SK-N-SH treated with all-trans-retinoic acid at 6 μM for 48 hours (cell line): ENCODE results near the gene NARF.

Experiments used
- ATAC-seq: fragments of 200-7000 bp; cut with Tn5 transposase; 3 replicates; pipeline ENCODE4 v1.9.1; 2020; ENCODE audit warnings: mild to moderate bottlenecking, moderate library complexity
- ESRRG ChIP-seq: fragments of 250-450 bp; sonication (Bioruptor Pico); IDR thresholded peaks from 2 replicates; pipeline ENCODE4 v1.6.1; 2021; ENCODE audit warnings: mild to moderate bottlenecking
- OSR1 ChIP-seq: fragments of 250-450 bp; sonication (Bioruptor Pico); IDR thresholded peaks from 2 replicates; pipeline ENCODE4 v1.8.0; 2022; ENCODE audit warnings: moderate library complexity, mild to moderate bottlenecking, inconsistent platforms
- RARB ChIP-seq: fragments of 250-450 bp; sonication (Bioruptor Pico); IDR thresholded peaks from 2 replicates; pipeline ENCODE4 v1.8.0; 2021; ENCODE audit warnings: mild to moderate bottlenecking, moderate library complexity
- SNAI2 ChIP-seq: fragments of 250-450 bp; sonication (Bioruptor Pico); IDR thresholded peaks from 2 replicates; pipeline ENCODE4 v1.5.0; 2020; ENCODE audit warnings: mild to moderate bottlenecking, moderate library complexity
- TOX ChIP-seq: fragments of 250-450 bp; sonication (Bioruptor Pico); IDR thresholded peaks from 2 replicates; pipeline ENCODE4 v1.8.0; 2021; ENCODE audit warnings: mild to moderate bottlenecking, moderate library complexity, borderline replicate concordance
- ZC3H10 ChIP-seq: fragments of 250-450 bp; sonication (Bioruptor Pico); IDR thresholded peaks from 2 replicates; pipeline ENCODE4 v1.5.1; 2021; ENCODE audit warnings: mild to moderate bottlenecking, moderate library complexity
- ZFP3 ChIP-seq: fragments of 250-450 bp; sonication (Bioruptor Pico); IDR thresholded peaks from 2 replicates; pipeline ENCODE4 v1.5.0; 2020; ENCODE audit warnings: mild to moderate bottlenecking, moderate library complexity
- ZFP30 ChIP-seq: fragments of 450-650 bp; formaldehyde crosslinking; IDR thresholded peaks from 2 replicates; pipeline ENCODE4 v1.5.0; 2022; ENCODE audit warnings: mild to moderate bottlenecking, moderate library complexity
- ZNF565 ChIP-seq: fragments of 450-650 bp; formaldehyde crosslinking; conservative IDR thresholded peaks from 2 replicates; pipeline ENCODE4 v1.5.0; 2020; ENCODE audit warnings: low read depth, mild to moderate bottlenecking, moderate library complexity
- ZNF70 ChIP-seq: fragments of 450-650 bp; formaldehyde crosslinking; IDR thresholded peaks from 2 replicates; pipeline ENCODE4 v1.5.0; 2020; ENCODE audit warnings: mild to moderate bottlenecking, moderate library complexity
- ZNF8 ChIP-seq: fragments of 450-650 bp; formaldehyde crosslinking; IDR thresholded peaks from 2 replicates; pipeline ENCODE4 v1.5.0; 2020; ENCODE audit warnings: mild to moderate bottlenecking, moderate library complexity
- TF ChIP-seq, protein P1 (sequence below): fragments of 250-450 bp; sonication (Bioruptor Pico); IDR thresholded peaks from 2 replicates; pipeline ENCODE4 v1.8.0; 2020; ENCODE audit warnings: mild to moderate bottlenecking, moderate library complexity, borderline replicate concordance
- TF ChIP-seq, protein P2 (sequence below): fragments of 250-450 bp; sonication (Bioruptor Pico); IDR thresholded peaks from 2 replicates; pipeline ENCODE4 v1.5.0; 2020; ENCODE audit warnings: mild to moderate bottlenecking, moderate library complexity
- TF ChIP-seq, protein P3 (sequence below): fragments of 250-450 bp; sonication (Bioruptor Pico); IDR thresholded peaks from 2 replicates; pipeline ENCODE4 v1.5.1; 2021; ENCODE audit warnings: mild to moderate bottlenecking, moderate library complexity
- TF ChIP-seq, protein P4 (sequence below): fragments of 250-450 bp; sonication (Bioruptor Pico); IDR thresholded peaks from 2 replicates; pipeline ENCODE4 v1.8.0; 2021; ENCODE audit warnings: low read depth, mild to moderate bottlenecking, moderate library complexity, borderline replicate concordance
- TF ChIP-seq, protein P5 (sequence below): fragments of 250-450 bp; sonication (Bioruptor Pico); IDR thresholded peaks from 2 replicates; pipeline ENCODE4 v1.5.1; 2020; ENCODE audit warnings: low read depth, mild to moderate bottlenecking, moderate library complexity

NARF gene

DNA sequence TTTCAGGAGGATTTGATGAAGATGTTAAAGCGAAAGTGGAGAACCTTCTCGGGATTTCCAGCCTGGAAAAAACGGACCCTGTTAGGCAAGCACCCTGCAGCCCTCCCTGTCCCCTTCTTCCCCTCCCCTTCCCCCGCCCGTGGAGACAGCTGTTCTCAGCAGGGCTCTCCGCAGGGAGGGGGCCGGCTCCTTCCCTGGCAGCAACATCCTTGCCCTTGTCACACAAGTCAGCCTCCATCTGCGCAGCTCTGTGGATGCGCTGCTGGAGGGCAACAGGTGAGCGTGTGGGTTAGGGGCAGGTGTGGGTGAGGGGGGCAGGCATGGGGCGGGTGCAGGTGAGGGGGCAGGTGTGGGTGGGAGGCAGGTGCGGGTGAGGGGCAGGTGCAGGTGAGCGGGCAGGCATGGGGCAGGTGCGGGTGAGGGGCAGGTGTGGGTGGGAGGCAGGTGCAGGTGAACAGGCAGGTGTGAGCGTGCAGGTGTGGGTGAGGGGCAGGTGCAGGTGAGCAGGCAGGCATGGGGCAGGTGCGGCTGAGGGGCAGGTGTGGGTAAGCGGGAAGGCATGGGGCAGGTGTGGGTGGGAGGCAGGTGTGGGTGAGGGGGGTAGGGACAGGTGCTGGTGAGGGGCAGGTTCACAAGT lies 17.4 kb upstream of the NARF start:
- TF ChIP-seq, protein P1, sequence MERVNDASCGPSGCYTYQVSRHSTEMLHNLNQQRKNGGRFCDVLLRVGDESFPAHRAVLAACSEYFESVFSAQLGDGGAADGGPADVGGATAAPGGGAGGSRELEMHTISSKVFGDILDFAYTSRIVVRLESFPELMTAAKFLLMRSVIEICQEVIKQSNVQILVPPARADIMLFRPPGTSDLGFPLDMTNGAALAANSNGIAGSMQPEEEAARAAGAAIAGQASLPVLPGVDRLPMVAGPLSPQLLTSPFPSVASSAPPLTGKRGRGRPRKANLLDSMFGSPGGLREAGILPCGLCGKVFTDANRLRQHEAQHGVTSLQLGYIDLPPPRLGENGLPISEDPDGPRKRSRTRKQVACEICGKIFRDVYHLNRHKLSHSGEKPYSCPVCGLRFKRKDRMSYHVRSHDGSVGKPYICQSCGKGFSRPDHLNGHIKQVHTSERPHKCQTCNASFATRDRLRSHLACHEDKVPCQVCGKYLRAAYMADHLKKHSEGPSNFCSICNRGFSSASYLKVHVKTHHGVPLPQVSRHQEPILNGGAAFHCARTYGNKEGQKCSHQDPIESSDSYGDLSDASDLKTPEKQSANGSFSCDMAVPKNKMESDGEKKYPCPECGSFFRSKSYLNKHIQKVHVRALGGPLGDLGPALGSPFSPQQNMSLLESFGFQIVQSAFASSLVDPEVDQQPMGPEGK (CRISPR knock-in tag), result no peak
- TF ChIP-seq SNAI2 (CRISPR knock-in tag) (no peak), TOX (no peak), ZNF565 (CRISPR knock-in tag) (no peak), ZC3H10 (CRISPR knock-in tag) (no peak), ESRRG (CRISPR knock-in tag) (no peak), ZFP30 (no peak), ZNF70 (no peak), ZNF8 (CRISPR knock-in tag) (no peak), OSR1 (CRISPR knock-in tag) (no peak)
- TF ChIP-seq, protein P2, sequence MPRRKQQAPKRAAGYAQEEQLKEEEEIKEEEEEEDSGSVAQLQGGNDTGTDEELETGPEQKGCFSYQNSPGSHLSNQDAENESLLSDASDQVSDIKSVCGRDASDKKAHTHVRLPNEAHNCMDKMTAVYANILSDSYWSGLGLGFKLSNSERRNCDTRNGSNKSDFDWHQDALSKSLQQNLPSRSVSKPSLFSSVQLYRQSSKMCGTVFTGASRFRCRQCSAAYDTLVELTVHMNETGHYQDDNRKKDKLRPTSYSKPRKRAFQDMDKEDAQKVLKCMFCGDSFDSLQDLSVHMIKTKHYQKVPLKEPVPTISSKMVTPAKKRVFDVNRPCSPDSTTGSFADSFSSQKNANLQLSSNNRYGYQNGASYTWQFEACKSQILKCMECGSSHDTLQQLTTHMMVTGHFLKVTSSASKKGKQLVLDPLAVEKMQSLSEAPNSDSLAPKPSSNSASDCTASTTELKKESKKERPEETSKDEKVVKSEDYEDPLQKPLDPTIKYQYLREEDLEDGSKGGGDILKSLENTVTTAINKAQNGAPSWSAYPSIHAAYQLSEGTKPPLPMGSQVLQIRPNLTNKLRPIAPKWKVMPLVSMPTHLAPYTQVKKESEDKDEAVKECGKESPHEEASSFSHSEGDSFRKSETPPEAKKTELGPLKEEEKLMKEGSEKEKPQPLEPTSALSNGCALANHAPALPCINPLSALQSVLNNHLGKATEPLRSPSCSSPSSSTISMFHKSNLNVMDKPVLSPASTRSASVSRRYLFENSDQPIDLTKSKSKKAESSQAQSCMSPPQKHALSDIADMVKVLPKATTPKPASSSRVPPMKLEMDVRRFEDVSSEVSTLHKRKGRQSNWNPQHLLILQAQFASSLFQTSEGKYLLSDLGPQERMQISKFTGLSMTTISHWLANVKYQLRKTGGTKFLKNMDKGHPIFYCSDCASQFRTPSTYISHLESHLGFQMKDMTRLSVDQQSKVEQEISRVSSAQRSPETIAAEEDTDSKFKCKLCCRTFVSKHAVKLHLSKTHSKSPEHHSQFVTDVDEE, result no peak
- TF ChIP-seq, protein P3, sequence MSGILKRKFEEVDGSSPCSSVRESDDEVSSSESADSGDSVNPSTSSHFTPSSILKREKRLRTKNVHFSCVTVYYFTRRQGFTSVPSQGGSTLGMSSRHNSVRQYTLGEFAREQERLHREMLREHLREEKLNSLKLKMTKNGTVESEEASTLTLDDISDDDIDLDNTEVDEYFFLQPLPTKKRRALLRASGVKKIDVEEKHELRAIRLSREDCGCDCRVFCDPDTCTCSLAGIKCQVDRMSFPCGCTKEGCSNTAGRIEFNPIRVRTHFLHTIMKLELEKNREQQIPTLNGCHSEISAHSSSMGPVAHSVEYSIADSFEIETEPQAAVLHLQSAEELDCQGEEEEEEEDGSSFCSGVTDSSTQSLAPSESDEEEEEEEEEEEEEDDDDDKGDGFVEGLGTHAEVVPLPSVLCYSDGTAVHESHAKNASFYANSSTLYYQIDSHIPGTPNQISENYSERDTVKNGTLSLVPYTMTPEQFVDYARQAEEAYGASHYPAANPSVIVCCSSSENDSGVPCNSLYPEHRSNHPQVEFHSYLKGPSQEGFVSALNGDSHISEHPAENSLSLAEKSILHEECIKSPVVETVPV (CRISPR knock-in tag), result no peak
- TF ChIP-seq, protein P4, sequence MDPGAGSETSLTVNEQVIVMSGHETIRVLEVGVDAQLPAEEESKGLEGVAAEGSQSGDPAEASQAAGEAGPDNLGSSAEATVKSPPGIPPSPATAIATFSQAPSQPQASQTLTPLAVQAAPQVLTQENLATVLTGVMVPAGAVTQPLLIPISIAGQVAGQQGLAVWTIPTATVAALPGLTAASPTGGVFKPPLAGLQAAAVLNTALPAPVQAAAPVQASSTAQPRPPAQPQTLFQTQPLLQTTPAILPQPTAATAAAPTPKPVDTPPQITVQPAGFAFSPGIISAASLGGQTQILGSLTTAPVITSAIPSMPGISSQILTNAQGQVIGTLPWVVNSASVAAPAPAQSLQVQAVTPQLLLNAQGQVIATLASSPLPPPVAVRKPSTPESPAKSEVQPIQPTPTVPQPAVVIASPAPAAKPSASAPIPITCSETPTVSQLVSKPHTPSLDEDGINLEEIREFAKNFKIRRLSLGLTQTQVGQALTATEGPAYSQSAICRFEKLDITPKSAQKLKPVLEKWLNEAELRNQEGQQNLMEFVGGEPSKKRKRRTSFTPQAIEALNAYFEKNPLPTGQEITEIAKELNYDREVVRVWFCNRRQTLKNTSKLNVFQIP (CRISPR knock-in tag), result no peak
- ATAC-seq, result no peak

DNA sequence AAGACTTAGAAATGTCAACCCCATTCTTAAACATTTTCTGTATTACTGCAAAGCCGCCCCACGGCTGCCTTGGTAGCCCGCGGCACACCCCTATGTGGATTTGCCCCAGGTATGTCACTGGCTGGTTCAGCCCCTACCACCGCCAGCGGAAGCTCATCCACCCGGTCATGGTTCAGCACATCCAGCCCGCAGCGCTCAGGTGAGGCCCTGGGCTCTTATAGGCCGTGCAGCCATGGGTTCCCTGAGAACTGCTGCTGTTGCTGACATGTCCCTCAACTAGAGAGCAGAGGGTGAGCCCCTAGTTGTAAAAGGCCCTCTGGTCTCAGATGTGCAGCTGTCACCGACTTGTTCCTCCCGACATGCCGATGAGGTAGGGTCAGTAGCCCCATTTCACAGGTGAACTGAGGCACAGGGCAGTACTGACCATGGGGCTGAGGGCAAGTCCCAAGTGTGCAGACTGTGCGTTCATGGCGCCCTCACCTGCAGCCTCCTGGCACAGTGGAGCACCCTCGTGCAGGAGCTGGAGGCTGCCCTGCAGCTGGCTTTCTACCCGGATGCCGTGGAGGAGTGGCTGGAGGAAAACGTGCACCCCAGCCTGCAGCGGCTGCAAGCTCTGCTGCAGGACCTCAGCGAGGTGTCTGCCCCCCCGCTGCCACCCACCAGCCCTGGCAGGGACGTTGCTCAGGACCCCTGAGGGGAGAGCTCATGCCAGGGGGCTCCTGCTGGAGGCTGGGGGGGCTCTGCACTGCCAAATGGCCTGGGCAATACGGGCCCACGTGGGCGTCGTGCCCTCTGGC lies 16.7 kb upstream of the NARF start:
- no peak for TF ChIP-seq OSR1 (CRISPR knock-in tag)
- no peak for ATAC-seq

DNA sequence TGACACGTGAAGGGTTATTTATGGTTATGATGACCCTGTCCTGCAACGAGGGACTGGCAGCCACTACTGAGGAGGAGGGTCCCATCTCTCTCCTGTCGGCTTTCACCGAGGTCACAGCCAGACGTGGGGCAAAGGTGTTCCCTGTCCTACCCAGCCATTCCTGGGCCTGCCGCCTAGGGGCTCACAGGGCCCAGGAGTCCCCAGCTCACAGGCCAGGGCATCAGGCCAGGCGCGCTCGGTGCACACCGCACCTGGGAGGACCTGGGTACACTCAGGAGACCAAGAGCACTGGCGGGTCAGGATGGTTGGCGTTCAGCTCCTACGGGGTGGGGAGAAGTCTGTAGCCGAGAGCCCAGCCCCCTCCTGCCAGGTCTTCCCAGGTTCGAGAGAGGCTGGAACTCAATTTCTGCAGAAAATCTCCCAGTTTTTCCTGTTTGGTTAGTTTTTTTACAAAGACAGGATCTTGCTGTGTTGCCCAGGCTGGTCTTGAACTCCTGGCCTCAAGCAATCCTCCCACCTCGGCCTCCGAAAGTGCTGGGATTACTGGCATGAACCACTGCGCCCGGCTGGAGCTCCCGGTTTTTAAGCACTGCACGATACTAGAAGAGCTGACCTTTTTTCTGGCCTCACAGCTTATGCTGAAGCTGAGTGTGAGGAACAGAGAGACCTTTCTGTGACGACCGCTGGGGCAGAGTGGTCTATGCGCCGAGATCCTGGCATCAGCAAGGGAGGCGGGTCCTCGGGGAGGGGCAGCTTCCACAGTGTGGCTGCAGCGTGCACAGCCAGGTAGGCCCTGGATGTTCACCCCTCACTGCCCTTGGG lies 15.7 kb upstream of the NARF start:
- TF ChIP-seq, protein P3 (CRISPR knock-in tag), result no peak
- no peak for ATAC-seq

DNA sequence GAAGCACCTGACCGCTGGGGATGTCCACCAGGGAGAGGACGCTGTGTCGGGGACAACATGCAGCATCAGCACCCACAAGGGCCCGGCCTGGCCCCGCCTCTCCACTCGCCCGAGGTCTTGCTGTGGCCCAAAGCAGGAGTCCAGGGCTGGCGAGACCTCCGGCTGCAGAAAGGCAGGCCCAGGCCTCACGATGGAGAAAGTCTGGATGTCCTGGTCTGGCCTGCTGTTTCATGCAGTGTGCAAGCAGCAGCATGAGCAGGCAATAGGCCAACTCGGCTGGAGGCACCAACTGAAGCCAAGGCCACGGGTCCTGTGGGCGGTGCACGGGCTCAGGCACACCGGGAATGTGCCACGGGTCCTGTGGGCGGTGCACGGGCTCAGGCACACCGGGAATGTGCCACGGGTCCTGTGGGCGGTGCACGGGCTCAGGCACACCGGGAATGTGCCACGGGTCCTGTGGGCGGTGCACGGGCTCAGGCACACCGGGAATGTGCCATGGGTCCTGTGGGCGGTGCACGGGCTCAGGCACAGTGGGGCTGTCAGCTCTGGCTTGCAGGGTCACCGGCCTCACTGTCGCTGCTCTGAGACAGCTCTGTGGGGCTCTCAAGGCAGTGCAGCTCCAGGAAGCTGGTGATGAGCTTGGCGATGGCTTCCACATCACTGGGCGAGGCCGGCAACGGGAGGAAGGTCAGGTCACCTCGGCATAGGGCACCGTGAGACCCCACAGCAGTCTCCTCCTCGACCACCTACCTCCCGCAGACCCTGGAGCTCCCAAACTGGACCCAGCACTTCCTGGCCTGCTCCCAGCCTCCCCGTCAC lies 14.9 kb upstream of the NARF start:
- no peak for ATAC-seq
- TF ChIP-seq ZFP30 (no peak), RARB (CRISPR knock-in tag) (no peak), ESRRG (CRISPR knock-in tag) (no peak), ZFP3 (no peak)
- TF ChIP-seq, protein P5, sequence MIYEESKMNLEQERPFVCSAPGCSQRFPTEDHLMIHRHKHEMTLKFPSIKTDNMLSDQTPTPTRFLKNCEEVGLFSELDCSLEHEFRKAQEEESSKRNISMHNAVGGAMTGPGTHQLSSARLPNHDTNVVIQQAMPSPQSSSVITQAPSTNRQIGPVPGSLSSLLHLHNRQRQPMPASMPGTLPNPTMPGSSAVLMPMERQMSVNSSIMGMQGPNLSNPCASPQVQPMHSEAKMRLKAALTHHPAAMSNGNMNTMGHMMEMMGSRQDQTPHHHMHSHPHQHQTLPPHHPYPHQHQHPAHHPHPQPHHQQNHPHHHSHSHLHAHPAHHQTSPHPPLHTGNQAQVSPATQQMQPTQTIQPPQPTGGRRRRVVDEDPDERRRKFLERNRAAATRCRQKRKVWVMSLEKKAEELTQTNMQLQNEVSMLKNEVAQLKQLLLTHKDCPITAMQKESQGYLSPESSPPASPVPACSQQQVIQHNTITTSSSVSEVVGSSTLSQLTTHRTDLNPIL (CRISPR knock-in tag), result no peak
- TF ChIP-seq, protein P1 (CRISPR knock-in tag), result no peak
